Measurements from ENCODE around the gene GALNT11. TPM values are rescaled to one million over a fixed set of nuclear protein-coding genes. Genes with fewer than 3 reads are reported as not detected.

The GALNT11 gene
- total RNA-seq: 10 to 100 TPM; 41.9 to 64.2 TPM
- 10 to 100 TPM; 22.7 to 29.0 TPM for polyA plus RNA-seq
- long read RNA-seq, donor 1, transcript GALNT11-205 (12 exons, 2,727 nt): major isoform, 14 of 26 reads
- long read RNA-seq, donor 1, partial matches to known transcripts: 12 of 26 reads
- long read RNA-seq, donor 1, other reads (novel, unspliced or antisense): 0 of 26 reads
- long read RNA-seq, donor 2, partial matches to known transcripts: 0 of 6 reads
- long read RNA-seq, donor 2, other reads (novel, unspliced or antisense): 0 of 6 reads
- long read RNA-seq, donor 3, transcript GALNT11-205 (12 exons, 2,727 nt): major isoform, 10 of 11 reads
- long read RNA-seq, donor 3, partial matches to known transcripts: 0 of 11 reads
- long read RNA-seq, donor 3, other reads (novel, unspliced or antisense): 0 of 11 reads
- long read RNA-seq, donor 4, partial matches to known transcripts: 5 of 8 reads
- long read RNA-seq, donor 4, other reads (novel, unspliced or antisense): 0 of 8 reads
- long read RNA-seq, donor 5, transcript GALNT11-205 (12 exons, 2,727 nt): major isoform, 18 of 42 reads
- long read RNA-seq, donor 5, partial matches to known transcripts: 24 of 42 reads
- long read RNA-seq, donor 5, other reads (novel, unspliced or antisense): 0 of 42 reads

- peak within 1 kb of the TSS; percentile 95 for H3K9ac ChIP-seq (ENCODE audit: insufficient read depth in 1 of 2, low read length in 2 of 2)
- 4 to 9% methylated on average over 36 to 84 of the region's 84 CpGs for WGBS, 2 donors
- peaks cover 0 to 5% (median 3%) of the 10 kb centered on the region in 4 donors for H3K36me3 ChIP-seq (ENCODE audit: control insufficient read depth in 4 of 4, insufficient read depth in 4 of 4, low read length in 4 of 4)
- ATAC-seq (ENCODE audit: insufficient read depth, low FRiP score) (peak; percentile 98), DNase-seq (peak; percentile 89 to 91 (median 91))
- no peak for TF ChIP-seq CTCF (IDR thresholded peaks at IDR 0.05; ENCODE audit: control extremely low read depth, extremely low read depth)
- peak within 1 kb of the TSS; percentile 92 for H3K4me3 ChIP-seq
- H3K4me1 ChIP-seq (ENCODE audit: control insufficient read depth in 5 of 5, insufficient read depth in 5 of 5, low read length in 5 of 5): peaks cover 0 to 11% (median 4%) of the 10 kb centered on the region in 5 donors
- H3K27ac ChIP-seq (ENCODE audit: low read depth in 1 of 2, low read length in 1 of 2): peak within 1 kb of the TSS; percentile 74 to 97
- no peaks in the 10 kb centered on the region for H3K27me3 ChIP-seq (ENCODE audit: control insufficient read depth in 3 of 3, insufficient read depth in 3 of 3, low read length in 2 of 3)
- no peaks in the 10 kb centered on the region for H3K9me3 ChIP-seq (ENCODE audit: control insufficient read depth in 4 of 4, insufficient read depth in 3 of 4, low read length in 3 of 4)
These were observed at the start of gene GALNT11 for GRCh38 chr7:152025077-152025936. TSS of gene GALNT11 (plus strand) at chr7:152025674. CDS start at chr7:152094228, 68,554 bp downstream.

GRCh38 chr7:151978616-151979015, 46.9 kb upstream of the GALNT11 start:
- no peak for TF ChIP-seq CTCF (IDR thresholded peaks at IDR 0.05; ENCODE audit: control extremely low read depth, extremely low read depth)
- Histone ChIP-seq H3K27ac (ENCODE audit: low read depth in 1 of 2, low read length in 1 of 2) (no peak overlapping the region), H3K9me3 (ENCODE audit: control insufficient read depth in 4 of 4, insufficient read depth in 3 of 4, low read length in 3 of 4) (no peaks in the 10 kb centered on the region), H3K27me3 (ENCODE audit: control insufficient read depth in 3 of 3, insufficient read depth in 3 of 3, low read length in 2 of 3) (no peaks in the 10 kb centered on the region), H3K4me3 (no peak overlapping the region), H3K36me3 (ENCODE audit: control insufficient read depth in 4 of 4, insufficient read depth in 4 of 4, low read length in 4 of 4) (no peaks in the 10 kb centered on the region), H3K4me1 (ENCODE audit: control insufficient read depth in 5 of 5, insufficient read depth in 5 of 5, low read length in 5 of 5) (no peaks in the 10 kb centered on the region), H3K9ac (ENCODE audit: insufficient read depth in 1 of 2, low read length in 2 of 2) (no peak overlapping the region)
- DNase-seq (peak in 1 of 3 donors; percentile 12), ATAC-seq (ENCODE audit: insufficient read depth, low FRiP score) (no peak)
- 75 to 76% methylated on average over 4 of the region's 4 CpGs for WGBS, 2 donors

GRCh38 chr7:151981223-151981622, 44.3 kb upstream of the GALNT11 start:
- no peaks in the 10 kb centered on the region for H3K27me3 ChIP-seq (ENCODE audit: control insufficient read depth in 3 of 3, insufficient read depth in 3 of 3, low read length in 2 of 3)
- no peaks in the 10 kb centered on the region for H3K9me3 ChIP-seq (ENCODE audit: control insufficient read depth in 4 of 4, insufficient read depth in 3 of 4, low read length in 3 of 4)
- TF ChIP-seq CTCF (IDR thresholded peaks at IDR 0.05; ENCODE audit: control extremely low read depth, extremely low read depth): no peak
- H3K36me3 ChIP-seq (ENCODE audit: control insufficient read depth in 4 of 4, insufficient read depth in 4 of 4, low read length in 4 of 4): no peaks in the 10 kb centered on the region
- no peak overlapping the region for H3K9ac ChIP-seq (ENCODE audit: insufficient read depth in 1 of 2, low read length in 2 of 2)
- DNase-seq (no peak), ATAC-seq (ENCODE audit: insufficient read depth, low FRiP score) (no peak)
- WGBS, 2 donors: 79 to 81% methylated on average over 3 of the region's 3 CpGs
- H3K4me1 ChIP-seq (ENCODE audit: control insufficient read depth in 5 of 5, insufficient read depth in 5 of 5, low read length in 5 of 5): no peaks in the 10 kb centered on the region
- H3K27ac ChIP-seq (ENCODE audit: low read depth in 1 of 2, low read length in 1 of 2): no peak overlapping the region
- H3K4me3 ChIP-seq: no peak overlapping the region

All from lung (tissue), 16 donors.